Measurements from ENCODE around the gene CENPN. TPM values are rescaled to one million over a fixed set of nuclear protein-coding genes. Genes with fewer than 3 reads are reported as not detected.

CENPN gene
- polyA plus RNA-seq, 1 experiment: 23.1 TPM

DNA sequence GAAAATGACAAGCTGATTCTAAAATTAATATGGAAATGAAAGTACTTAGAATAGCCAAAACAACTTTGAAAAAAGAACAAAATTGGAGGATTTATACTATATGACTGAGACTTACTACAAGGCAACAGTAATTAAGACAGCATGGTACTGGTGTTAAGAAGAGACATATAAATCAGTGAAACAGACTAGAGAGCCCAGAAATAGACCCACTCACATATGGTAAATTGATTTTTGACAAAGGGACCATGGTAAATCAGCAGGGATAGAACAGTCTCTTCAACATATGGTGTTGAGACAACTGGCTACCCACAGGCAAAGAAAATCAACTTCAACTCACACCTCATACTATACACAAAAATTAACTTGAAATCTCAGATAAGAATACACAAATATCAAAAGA, 13.2 kb upstream of the CENPN start:
- TF ChIP-seq, protein P1, sequence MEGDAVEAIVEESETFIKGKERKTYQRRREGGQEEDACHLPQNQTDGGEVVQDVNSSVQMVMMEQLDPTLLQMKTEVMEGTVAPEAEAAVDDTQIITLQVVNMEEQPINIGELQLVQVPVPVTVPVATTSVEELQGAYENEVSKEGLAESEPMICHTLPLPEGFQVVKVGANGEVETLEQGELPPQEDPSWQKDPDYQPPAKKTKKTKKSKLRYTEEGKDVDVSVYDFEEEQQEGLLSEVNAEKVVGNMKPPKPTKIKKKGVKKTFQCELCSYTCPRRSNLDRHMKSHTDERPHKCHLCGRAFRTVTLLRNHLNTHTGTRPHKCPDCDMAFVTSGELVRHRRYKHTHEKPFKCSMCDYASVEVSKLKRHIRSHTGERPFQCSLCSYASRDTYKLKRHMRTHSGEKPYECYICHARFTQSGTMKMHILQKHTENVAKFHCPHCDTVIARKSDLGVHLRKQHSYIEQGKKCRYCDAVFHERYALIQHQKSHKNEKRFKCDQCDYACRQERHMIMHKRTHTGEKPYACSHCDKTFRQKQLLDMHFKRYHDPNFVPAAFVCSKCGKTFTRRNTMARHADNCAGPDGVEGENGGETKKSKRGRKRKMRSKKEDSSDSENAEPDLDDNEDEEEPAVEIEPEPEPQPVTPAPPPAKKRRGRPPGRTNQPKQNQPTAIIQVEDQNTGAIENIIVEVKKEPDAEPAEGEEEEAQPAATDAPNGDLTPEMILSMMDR (IDR thresholded peaks at IDR 0.05; ENCODE audit: low read depth, low read length): no peak
- DNase-seq (ENCODE audit: low read depth, low spot score): no peak
- Histone ChIP-seq H3K27me3 (ENCODE audit: control insufficient read depth, insufficient read depth, low read length) (no peaks in the 10 kb centered on the region), H3K27ac (ENCODE audit: low read depth, low read length) (no peak overlapping the region), H3K4me3 (ENCODE audit: low read depth, low read length) (peak overlapping the region; percentile 35), H3K9me3 (ENCODE audit: control insufficient read depth, insufficient read depth, low read length) (no peaks in the 10 kb centered on the region)
- ChIA-PET POLR2A (interaction anchor here (0.7 to 1.9 kb wide), 4 partner anchors 13 to 83 kb away, joined by 3 to 14 read pairs (median 5); partner anchors contain the start of genes C16orf46, CENPN and CMC2), CTCF (interaction anchor here (1.3 to 10.6 kb wide), 5 partner anchors 11 to 70 kb away, joined by 3 to 120 read pairs (median 10); partner anchors contain the start of gene ATMIN)

- TF ChIP-seq, protein P1 (IDR thresholded peaks at IDR 0.05; ENCODE audit: low read depth, low read length): no peak
- Histone ChIP-seq H3K27me3 (ENCODE audit: control insufficient read depth, insufficient read depth, low read length) (no peaks in the 10 kb centered on the region), H3K9me3 (ENCODE audit: control insufficient read depth, insufficient read depth, low read length) (no peaks in the 10 kb centered on the region), H3K27ac (ENCODE audit: low read depth, low read length) (peak overlapping the region; percentile 13), H3K4me3 (ENCODE audit: low read depth, low read length) (no peak overlapping the region)
- ChIA-PET POLR2A (interaction anchor here (1.9 kb wide), 1 partner anchor 12 kb away, joined by 14 read pairs; the partner anchor contains the start of genes CENPN and CMC2), CTCF (interaction anchor here (1.4 to 10.6 kb wide), 4 partner anchors 10 to 70 kb away, joined by 3 to 120 read pairs (median 8); partner anchors contain the start of gene ATMIN)
- DNase-seq (ENCODE audit: low read depth, low spot score): no peak
Observed at GRCh38 chr16:80994451-80994850, 12.6 kb upstream of the CENPN start.

DNA sequence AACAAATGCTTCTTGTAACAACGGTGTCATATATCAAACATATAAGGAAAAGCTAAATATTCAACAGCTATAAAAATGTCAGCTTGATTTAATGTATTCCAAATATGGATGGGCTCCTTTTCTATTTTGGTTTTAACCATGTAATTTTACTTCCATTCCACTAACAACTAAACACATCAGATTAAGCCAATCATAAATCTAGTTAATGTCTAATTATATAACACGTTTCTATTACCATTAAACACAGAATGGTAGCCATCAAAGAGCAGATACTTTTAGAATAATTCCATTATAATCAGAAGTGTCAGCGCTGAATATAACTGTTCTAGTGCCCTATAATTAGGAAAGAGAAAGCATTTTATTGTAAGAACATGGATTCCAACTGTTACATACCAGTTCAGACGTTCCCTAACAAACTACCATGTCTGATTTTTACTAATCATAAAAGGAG, 10.3 kb upstream of the CENPN start:
- Histone ChIP-seq H3K27ac (ENCODE audit: low read depth, low read length) (no peak overlapping the region), H3K9me3 (ENCODE audit: control insufficient read depth, insufficient read depth, low read length) (no peaks in the 10 kb centered on the region), H3K4me3 (ENCODE audit: low read depth, low read length) (no peak overlapping the region), H3K27me3 (ENCODE audit: control insufficient read depth, insufficient read depth, low read length) (no peaks in the 10 kb centered on the region)
- DNase-seq (ENCODE audit: low read depth, low spot score): no peak
- POLR2A ChIA-PET: no interaction called here
- CTCF ChIA-PET: interaction anchor here (1.1 to 1.6 kb wide), 3 partner anchors 8 to 39 kb away, joined by 3 to 11 read pairs (median 6); partner anchors contain the start of gene ATMIN
- TF ChIP-seq, protein P1 (IDR thresholded peaks at IDR 0.05; ENCODE audit: low read depth, low read length): no peak

DNA sequence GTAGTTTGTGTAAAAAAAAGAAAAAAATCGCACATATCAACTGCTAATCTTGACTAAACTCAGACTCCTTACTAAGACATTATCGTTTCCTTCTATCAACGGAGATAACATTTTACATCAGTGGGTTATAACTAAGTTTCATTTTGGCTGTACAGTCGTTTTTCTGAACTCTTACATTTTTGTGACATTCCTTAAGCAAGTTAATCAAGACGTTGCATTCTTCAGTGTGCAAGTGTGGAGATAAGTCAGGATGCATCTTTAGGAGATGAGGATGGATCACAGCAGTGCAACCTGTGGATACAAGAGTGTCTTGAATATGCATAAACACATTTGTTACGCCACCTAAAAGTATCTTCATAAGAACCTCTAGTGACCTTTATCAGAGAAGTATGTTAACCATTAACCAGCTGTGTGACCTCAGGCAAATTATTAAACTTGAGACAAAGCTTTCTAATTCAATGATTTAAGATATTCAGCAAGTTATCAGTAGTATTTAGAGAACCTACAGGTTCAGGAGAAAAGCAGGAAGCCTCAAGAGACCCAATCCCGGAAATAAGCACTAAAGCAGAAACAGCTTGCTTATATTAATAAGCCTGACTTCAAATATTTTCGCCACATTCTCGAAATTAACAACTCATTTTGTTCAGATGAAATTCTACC, 9.7 kb upstream of the CENPN start:
- TF ChIP-seq, protein P1 (IDR thresholded peaks at IDR 0.05; ENCODE audit: low read depth, low read length): no peak
- ChIA-PET CTCF (interaction anchor here (1.1 to 1.6 kb wide), 4 partner anchors 7 to 72 kb away, joined by 3 to 11 read pairs (median 7); partner anchors contain the start of gene ATMIN), POLR2A (no interaction called here)
- Histone ChIP-seq H3K4me3 (ENCODE audit: low read depth, low read length) (no peak overlapping the region), H3K9me3 (ENCODE audit: control insufficient read depth, insufficient read depth, low read length) (no peaks in the 10 kb centered on the region), H3K27ac (ENCODE audit: low read depth, low read length) (no peak overlapping the region), H3K27me3 (ENCODE audit: control insufficient read depth, insufficient read depth, low read length) (no peaks in the 10 kb centered on the region)
- DNase-seq (ENCODE audit: low read depth, low spot score): no peak

Measured in AG04450 (cell line).